Measurements from ENCODE around the gene RAB3D.

GRCh38 chr19:11370744-11371143, 31.3 kb upstream of the RAB3D start:
- no peak for TF ChIP-seq EZH2phosphoT487 (conservative IDR thresholded peaks at IDR 0.05; ENCODE audit: low read length)
- TF ChIP-seq CTCF (IDR thresholded peaks at IDR 0.05; ENCODE audit: insufficient read depth, low read length, poor library complexity, severe bottlenecking): no peak

Measured in SU-DHL-6 (cell line).